Fibroblast of mammary gland (primary cell): ENCODE data around the gene OMG.

Experiments used
- DNase-seq: peaks from one replicate; pipeline ENCODE4 v3.0.0-alpha.2; 2010; ENCODE audit warnings: low read depth
- H3K4me3 ChIP-seq: 2 replicates; pipeline ENCODE4 v1.5.1; 2011; ENCODE audit warnings: low read depth, mild to moderate bottlenecking, low read length, moderate library complexity; ENCODE audit not compliant: control insufficient read depth
- TF ChIP-seq, protein P1 (sequence below): conservative IDR thresholded peaks from 2 replicates; pipeline ENCODE4 v1.5.1; 2011; ENCODE audit warnings: low read depth, low read length, inconsistent platforms; ENCODE audit not compliant: control insufficient read depth, insufficient read depth

The OMG gene

DNA sequence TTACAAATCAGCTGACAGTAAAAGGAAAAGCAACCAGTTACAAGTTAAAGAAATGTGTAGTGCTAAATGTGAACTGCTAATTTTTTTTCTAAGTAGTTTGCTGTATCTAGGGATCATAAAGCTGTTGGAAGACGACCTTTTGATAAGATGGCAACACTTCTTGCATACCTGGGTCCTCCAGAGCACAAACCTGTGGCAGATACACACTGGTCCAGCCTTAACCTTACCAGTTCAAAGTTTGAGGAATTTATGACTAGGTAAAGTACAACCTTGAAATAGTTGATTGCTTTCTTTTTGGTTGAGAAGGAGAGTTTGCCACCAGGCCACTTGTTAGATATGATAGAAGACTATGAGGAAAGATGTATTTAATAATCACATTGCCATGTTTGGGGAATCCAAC is 35.4 kb downstream of the OMG start:
- no peak overlapping the region for H3K4me3 ChIP-seq
- TF ChIP-seq, protein P1, sequence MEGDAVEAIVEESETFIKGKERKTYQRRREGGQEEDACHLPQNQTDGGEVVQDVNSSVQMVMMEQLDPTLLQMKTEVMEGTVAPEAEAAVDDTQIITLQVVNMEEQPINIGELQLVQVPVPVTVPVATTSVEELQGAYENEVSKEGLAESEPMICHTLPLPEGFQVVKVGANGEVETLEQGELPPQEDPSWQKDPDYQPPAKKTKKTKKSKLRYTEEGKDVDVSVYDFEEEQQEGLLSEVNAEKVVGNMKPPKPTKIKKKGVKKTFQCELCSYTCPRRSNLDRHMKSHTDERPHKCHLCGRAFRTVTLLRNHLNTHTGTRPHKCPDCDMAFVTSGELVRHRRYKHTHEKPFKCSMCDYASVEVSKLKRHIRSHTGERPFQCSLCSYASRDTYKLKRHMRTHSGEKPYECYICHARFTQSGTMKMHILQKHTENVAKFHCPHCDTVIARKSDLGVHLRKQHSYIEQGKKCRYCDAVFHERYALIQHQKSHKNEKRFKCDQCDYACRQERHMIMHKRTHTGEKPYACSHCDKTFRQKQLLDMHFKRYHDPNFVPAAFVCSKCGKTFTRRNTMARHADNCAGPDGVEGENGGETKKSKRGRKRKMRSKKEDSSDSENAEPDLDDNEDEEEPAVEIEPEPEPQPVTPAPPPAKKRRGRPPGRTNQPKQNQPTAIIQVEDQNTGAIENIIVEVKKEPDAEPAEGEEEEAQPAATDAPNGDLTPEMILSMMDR: no peak

DNA sequence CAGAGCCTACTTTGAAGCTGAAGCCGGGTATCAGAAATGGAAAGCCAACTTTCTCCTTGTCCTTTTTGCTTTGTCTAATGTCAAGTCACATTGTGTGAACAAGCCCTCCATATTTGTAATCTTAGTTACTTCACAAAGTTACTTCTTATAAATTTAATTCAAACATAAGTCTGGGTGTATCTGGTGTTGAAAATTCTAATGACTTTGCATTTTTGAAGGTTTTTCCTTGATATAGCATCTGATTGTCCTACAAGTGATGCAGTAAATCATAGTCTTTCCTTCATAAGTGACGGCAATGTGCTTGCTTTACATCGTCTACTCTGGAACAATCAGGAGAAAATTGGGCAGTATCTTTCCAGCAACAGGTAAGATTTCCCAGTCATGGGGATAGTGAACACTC is 36.9 kb downstream of the OMG start:
- H3K4me3 ChIP-seq: no peak overlapping the region
- no peak for DNase-seq
- TF ChIP-seq, protein P1: no peak

More for the DNA sequence above, 35.4 kb downstream of the OMG start:
- no peak for DNase-seq

DNA sequence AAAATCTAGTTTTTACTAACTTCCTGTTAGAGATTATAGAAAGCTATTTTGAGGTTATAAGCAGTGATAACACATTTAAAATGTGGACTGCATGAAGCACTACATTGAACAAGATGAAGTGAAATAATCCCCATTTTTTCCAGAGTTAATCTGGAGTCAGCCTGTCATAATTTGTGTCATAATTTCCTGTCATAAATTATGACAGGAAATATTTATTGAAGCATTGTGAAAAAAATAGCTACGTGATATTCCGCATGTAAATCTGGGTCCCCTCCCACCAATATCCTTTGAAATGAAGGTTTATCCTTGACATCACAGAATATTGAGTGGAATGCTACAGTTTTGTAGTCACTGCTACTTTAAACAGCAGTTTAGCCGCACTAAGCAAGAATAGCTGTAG is 40.1 kb downstream of the OMG start:
- DNase-seq: no peak
- H3K4me3 ChIP-seq: no peak overlapping the region
- TF ChIP-seq, protein P1: no peak

DNA sequence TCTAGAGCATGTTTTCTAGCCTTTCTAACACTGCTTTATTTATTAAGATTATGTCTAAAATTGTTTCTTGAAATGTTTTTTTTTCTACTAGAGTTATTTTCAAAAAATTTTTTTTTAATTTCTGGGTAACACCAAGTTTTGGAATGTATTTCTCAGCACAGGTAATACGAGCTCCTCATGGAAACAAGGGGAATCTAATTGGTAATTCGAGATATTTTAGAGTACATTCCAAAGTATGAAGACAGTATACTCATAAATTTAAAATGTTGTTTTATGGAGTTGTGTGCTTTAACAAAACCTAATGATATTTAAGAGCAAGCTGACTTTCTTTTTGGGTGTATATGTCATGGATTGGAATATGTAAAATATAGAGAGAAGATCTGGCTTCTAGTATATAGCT is 42.4 kb downstream of the OMG start:
- TF ChIP-seq, protein P1: no peak
- no peak for DNase-seq
- no peak overlapping the region for H3K4me3 ChIP-seq

DNA sequence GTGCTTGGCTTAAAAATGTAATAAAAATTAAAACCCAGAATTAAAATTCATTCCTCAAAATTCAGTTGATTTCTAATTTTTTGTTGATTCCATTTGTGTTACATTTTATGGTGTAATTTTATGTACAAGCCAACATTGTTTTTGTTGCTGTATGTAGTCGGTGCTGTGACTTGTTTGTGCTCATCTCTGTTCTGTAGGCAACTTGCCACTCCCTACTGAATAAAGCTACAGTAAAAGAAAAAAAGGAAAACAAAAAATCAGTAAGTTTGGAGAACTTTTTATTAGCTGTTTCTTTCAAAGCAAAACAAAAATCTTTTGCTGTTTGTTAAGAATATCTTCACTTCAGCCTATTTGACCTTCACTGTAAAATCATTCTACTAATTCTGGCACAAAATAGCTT is 44.3 kb downstream of the OMG start:
- no peak for DNase-seq
- H3K4me3 ChIP-seq: no peak overlapping the region
- TF ChIP-seq, protein P1: no peak

DNA sequence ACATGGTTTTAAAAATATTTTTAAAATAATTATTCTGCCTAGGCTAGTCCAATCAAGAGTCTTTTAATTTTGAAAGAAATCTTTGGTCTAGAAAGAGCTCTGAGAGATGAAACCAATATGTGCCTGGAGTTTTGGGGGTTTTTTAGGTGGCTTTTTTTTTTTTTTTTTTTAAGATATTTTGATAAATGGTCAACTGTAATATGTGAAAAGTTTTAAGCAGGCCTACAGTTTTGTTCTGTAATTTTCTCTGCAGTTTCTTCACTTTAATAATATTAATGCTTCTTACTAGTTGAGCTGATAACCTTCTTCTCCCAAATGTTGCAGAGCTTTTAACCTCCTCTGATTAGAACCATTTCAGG is 45.1 kb downstream of the OMG start:
- TF ChIP-seq, protein P1: no peak
- no peak overlapping the region for H3K4me3 ChIP-seq
- DNase-seq: no peak

DNA sequence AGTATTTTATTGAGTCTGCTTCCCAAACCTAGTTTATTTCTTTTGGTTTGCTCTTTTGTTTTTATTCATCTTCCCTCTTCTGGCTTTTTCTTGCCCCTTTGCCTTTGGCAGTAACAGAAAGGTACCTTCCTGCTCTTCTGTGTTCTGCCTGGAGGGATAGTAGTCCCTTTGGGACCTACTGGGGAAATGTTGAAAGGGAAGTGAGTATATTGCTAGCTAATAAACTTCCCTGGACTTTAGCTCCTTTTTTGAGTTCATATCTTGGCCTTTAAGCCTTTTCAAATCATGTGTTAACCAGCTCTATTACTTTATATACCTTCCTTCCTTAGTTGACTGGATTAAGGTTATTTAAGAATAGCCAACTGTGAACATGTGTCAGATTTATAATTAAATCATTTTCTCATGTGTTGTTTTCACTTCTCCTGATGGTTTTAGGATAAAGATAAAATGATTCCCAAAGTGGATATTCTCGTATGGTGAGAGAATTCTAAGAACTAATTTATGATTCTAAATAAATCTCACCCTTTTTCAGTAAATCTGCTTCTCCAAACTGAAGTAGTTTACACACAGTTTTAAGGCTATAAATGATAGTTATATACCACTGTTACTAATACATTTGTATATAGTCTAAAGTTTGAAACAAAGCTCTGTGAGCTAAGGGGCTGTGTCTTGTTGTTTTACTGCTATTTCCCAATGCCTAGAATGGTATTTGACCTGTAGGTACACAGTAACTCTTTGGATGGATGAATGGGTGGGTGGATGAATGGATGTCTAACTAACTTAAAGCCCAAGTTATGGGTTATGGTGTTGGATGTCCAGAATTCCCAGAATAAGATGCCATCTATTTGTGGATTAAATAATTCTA is 45.7 kb downstream of the OMG start:
- DNase-seq: peak; percentile 32
- H3K4me3 ChIP-seq: no peak overlapping the region
- TF ChIP-seq, protein P1: no peak
